GM18505 (cell line): ENCODE measurements around the gene PLCE1.

Source experiments
- ATAC-seq: cut with Tn5 transposase; IDR thresholded peaks from one replicate; pipeline ENCODE4 v1.9.1; 2021; ENCODE audit not compliant: unreplicated experiment
- POLR2A ChIP-seq: IDR thresholded peaks from 4 replicates; pipeline ENCODE4 v1.6.1; 2011; ENCODE audit warnings: borderline replicate concordance; ENCODE audit not compliant: insufficient read depth, insufficient read length; ENCODE audit errors: extremely low read depth

PLCE1 gene

DNA sequence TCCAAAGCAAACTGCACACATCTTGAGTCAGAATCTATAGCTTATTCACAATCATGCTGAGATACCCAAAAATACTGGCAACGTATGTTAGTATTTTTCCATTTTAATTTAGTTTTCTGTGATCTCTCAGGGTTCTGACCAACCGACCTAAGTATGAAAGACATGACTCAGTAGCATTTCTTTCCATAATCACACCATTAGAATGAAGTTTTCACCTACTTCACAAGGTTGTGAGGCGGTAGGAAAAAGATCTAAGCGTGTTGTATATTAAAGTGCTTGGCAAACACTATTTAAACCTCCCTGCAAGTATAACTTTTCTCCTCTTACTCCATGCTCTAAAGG is 49.1 kb downstream of the PLCE1 start:
- ATAC-seq = no peak
- TF ChIP-seq POLR2A = no peak
